IMR-90 (cell line): ENCODE data around the gene PTCSC3.

Experiments used
- CEBPB ChIP-seq: IDR thresholded peaks from 2 replicates; pipeline ENCODE4 v1.6.1; 2012; ENCODE audit warnings: low read depth, low read length, improper control_type of control experiment
- CHD1 ChIP-seq: IDR thresholded peaks from 2 replicates; pipeline ENCODE4 v1.6.1; 2012; ENCODE audit warnings: low read depth, low read length, improper control_type of control experiment
- FOS ChIP-seq: fragments of 150-350 bp; IDR thresholded peaks from 2 replicates; pipeline ENCODE4 v1.6.1; 2016; ENCODE audit warnings: low read depth, low read length
- MAFK ChIP-seq: IDR thresholded peaks from 2 replicates; pipeline ENCODE4 v1.6.1; 2012; ENCODE audit warnings: low read depth, low read length, improper control_type of control experiment
- MXI1 ChIP-seq: IDR thresholded peaks from 2 replicates; pipeline ENCODE4 v1.6.1; 2012; ENCODE audit warnings: low read depth, mild to moderate bottlenecking, low read length, moderate library complexity, borderline replicate concordance
- POLR2A ChIP-seq: IDR thresholded peaks from 2 replicates; pipeline ENCODE4 v1.6.1; 2012; ENCODE audit warnings: mild to moderate bottlenecking, low read depth, low read length
- RAD21 ChIP-seq: IDR thresholded peaks from 2 replicates; pipeline ENCODE4 v1.6.1; 2012; ENCODE audit warnings: low read length, improper control_type of control experiment
- TF ChIP-seq, protein P1 (sequence below): conservative IDR thresholded peaks from 2 replicates; pipeline ENCODE4 v1.5.1; 2012; ENCODE audit warnings: mild to moderate bottlenecking, low read depth, low read length, improper control_type of control experiment

DNA sequence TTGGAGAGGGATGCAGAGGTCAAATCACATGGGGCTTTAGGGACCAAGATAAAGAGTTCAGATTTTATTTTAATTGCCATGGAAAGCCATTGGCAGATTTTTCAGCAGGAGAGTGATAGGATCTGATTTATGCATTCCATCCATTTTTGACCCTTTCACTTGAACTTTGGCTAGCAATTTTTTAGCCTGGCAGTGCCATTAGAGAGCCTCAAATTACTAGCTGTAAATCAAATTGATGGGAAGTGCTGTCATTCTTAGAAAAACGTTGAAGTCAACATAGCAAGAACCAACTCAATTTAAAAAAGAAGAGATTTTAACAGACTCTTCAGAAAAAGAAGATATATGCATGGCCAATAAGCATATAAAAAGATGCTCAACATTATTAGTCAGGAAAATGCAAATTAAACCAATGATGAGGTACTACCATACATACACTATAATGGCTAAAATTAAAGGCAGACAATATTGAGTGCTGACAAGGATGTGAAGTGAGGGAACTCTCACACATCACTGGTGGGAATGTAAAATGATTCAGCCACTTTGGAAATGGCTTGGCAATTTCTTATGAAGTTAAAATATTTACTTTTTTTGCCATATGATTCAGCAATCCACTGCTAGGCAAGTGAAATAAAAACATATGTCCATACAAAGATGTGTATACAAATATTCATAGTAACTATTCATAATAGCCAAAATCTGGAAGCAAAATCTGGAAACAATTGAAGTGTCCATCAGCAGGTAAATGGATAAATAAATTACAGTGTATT, 89.7 kb downstream of the PTCSC3 start:
- TF ChIP-seq MAFK (no peak), POLR2A (no peak), FOS (no peak), CHD1 (no peak), CEBPB (no peak), MXI1 (no peak), RAD21 (no peak)
- TF ChIP-seq, protein P1, sequence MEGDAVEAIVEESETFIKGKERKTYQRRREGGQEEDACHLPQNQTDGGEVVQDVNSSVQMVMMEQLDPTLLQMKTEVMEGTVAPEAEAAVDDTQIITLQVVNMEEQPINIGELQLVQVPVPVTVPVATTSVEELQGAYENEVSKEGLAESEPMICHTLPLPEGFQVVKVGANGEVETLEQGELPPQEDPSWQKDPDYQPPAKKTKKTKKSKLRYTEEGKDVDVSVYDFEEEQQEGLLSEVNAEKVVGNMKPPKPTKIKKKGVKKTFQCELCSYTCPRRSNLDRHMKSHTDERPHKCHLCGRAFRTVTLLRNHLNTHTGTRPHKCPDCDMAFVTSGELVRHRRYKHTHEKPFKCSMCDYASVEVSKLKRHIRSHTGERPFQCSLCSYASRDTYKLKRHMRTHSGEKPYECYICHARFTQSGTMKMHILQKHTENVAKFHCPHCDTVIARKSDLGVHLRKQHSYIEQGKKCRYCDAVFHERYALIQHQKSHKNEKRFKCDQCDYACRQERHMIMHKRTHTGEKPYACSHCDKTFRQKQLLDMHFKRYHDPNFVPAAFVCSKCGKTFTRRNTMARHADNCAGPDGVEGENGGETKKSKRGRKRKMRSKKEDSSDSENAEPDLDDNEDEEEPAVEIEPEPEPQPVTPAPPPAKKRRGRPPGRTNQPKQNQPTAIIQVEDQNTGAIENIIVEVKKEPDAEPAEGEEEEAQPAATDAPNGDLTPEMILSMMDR = no peak
